HEK293 (cell line): ENCODE results near the gene DRICH1.
"Not testable (repeated sequence)": the region's sequence is repeated elsewhere in the genome, so short reads cannot be mapped to it uniquely, and the experiment has no call there.

Experiments used
- CTCF ChIA-PET: fragments of 350-600 bp; formaldehyde crosslinking; extraction: SDS; loops from one replicate; lab custom pipeline; 2021; ENCODE audit warnings: antibody characterized with exemption; lab: Yijun Ruan, JAX
- POLR2A ChIA-PET: fragments of 300-600 bp; formaldehyde crosslinking; extraction: SDS; loops from one replicate; lab custom pipeline; 2020; ENCODE audit warnings: antibody characterized with exemption, inconsistent platforms; lab: Yijun Ruan, JAX
- H3K27ac ChIP-seq: fragments of 200-500 bp; sonication (Bioruptor generic); 2 replicates; pipeline ENCODE4 v1.5.1; 2014; ENCODE audit warnings: low read depth, low read length, control low read depth, inconsistent platforms; ENCODE audit errors: extremely low read depth
- H3K36me3 ChIP-seq, 2 experiments: fragments of 200-500 bp in 1 of 2; sonication (Bioruptor generic) in 1 of 2; 1 replicate in 1 of 2; 2 replicates in 1 of 2; pipeline ENCODE4 v1.5.1; 2014 to 2017; ENCODE audit warnings: inconsistent platforms in 2 of 2, low read length in 2 of 2; ENCODE audit not compliant: control insufficient read depth in 2 of 2, insufficient read depth in 1 of 2
- H3K4me1 ChIP-seq: fragments of 200-500 bp; sonication (Bioruptor generic); 2 replicates; pipeline ENCODE4 v1.5.1; 2014; ENCODE audit warnings: mild to moderate bottlenecking, low read length, inconsistent platforms; ENCODE audit not compliant: control insufficient read depth, insufficient read depth
- H3K4me3 ChIP-seq: 2 replicates; pipeline ENCODE4 v1.5.1; 2011; ENCODE audit warnings: low read depth, mild to moderate bottlenecking, control low read depth, low read length, moderate library complexity
- H3K9me3 ChIP-seq: fragments of 200-500 bp; sonication (Bioruptor generic); 2 replicates; pipeline ENCODE4 v1.5.1; 2014; ENCODE audit warnings: low read depth, low read length, inconsistent platforms; ENCODE audit not compliant: control insufficient read depth, insufficient read depth
- GLIS1 ChIP-seq: fragments of 450-650 bp; formaldehyde crosslinking; IDR thresholded peaks from 2 replicates; pipeline ENCODE4 v1.5.1; 2016; ENCODE audit warnings: missing biosample characterization, missing genetic modification characterization
- IKZF3 ChIP-seq: fragments of 450-650 bp; IDR thresholded peaks from 2 replicates; pipeline ENCODE4 v1.5.0; 2018; ENCODE audit warnings: missing biosample characterization, mild to moderate bottlenecking, missing genetic modification characterization, moderate library complexity
- KLF1 ChIP-seq: fragments of 450-650 bp; formaldehyde crosslinking; IDR thresholded peaks from 2 replicates; pipeline ENCODE4 v1.5.1; 2016; ENCODE audit warnings: missing biosample characterization, missing genetic modification characterization
- MZF1 ChIP-seq: fragments of 450-650 bp; formaldehyde crosslinking; IDR thresholded peaks from 2 replicates; pipeline ENCODE4 v1.5.1; 2017; ENCODE audit warnings: missing biosample characterization, missing genetic modification characterization, borderline replicate concordance
- RBAK ChIP-seq: fragments of 450-650 bp; formaldehyde crosslinking; IDR thresholded peaks from 2 replicates; pipeline ENCODE4 v1.5.1; 2016; ENCODE audit warnings: missing biosample characterization, missing genetic modification characterization
- ZBTB48 ChIP-seq: fragments of 450-650 bp; formaldehyde crosslinking; IDR thresholded peaks from 2 replicates; pipeline ENCODE4 v1.5.1; 2016; ENCODE audit warnings: missing biosample characterization, missing genetic modification characterization
- ZIC2 ChIP-seq: fragments of 450-650 bp; formaldehyde crosslinking; IDR thresholded peaks from 2 replicates; pipeline ENCODE4 v1.5.1; 2016; ENCODE audit warnings: missing biosample characterization, missing genetic modification characterization
- ZNF223 ChIP-seq: fragments of 450-650 bp; formaldehyde crosslinking; IDR thresholded peaks from 2 replicates; pipeline ENCODE4 v1.5.1; 2016; ENCODE audit warnings: missing biosample characterization, missing genetic modification characterization
- ZNF23 ChIP-seq: fragments of 450-650 bp; formaldehyde crosslinking; IDR thresholded peaks from 2 replicates; pipeline ENCODE4 v1.5.1; 2016; ENCODE audit warnings: missing biosample characterization, missing genetic modification characterization, borderline replicate concordance
- ZNF266 ChIP-seq: fragments of 450-650 bp; formaldehyde crosslinking; IDR thresholded peaks from 2 replicates; pipeline ENCODE4 v1.5.1; 2016; ENCODE audit warnings: missing biosample characterization, missing genetic modification characterization, low read depth
- ZNF335 ChIP-seq: fragments of 450-650 bp; formaldehyde crosslinking; conservative IDR thresholded peaks from 2 replicates; pipeline ENCODE4 v1.5.1; 2016; ENCODE audit warnings: missing biosample characterization, missing genetic modification characterization
- ZNF404 ChIP-seq: fragments of 450-650 bp; formaldehyde crosslinking; IDR thresholded peaks from 2 replicates; pipeline ENCODE4 v1.5.1; 2017; ENCODE audit warnings: missing biosample characterization, missing genetic modification characterization
- ZNF549 ChIP-seq: fragments of 450-650 bp; IDR thresholded peaks from 2 replicates; pipeline ENCODE4 v1.5.1; 2018; ENCODE audit warnings: missing biosample characterization, missing genetic modification characterization, mild to moderate bottlenecking, inconsistent platforms, moderate library complexity
- ZNF561 ChIP-seq: fragments of 450-650 bp; IDR thresholded peaks from 2 replicates; pipeline ENCODE4 v1.5.1; 2018; ENCODE audit warnings: missing biosample characterization, missing genetic modification characterization, borderline replicate concordance
- ZNF600 ChIP-seq: fragments of 450-650 bp; formaldehyde crosslinking; IDR thresholded peaks from 2 replicates; pipeline ENCODE4 v1.5.1; 2016; ENCODE audit warnings: missing biosample characterization, missing genetic modification characterization
- ZNF76 ChIP-seq: fragments of 450-650 bp; formaldehyde crosslinking; IDR thresholded peaks from 2 replicates; pipeline ENCODE4; 2016; ENCODE audit warnings: low read depth, missing biosample characterization, missing genetic modification characterization, borderline replicate concordance
- ZNF777 ChIP-seq: fragments of 450-650 bp; formaldehyde crosslinking; IDR thresholded peaks from 2 replicates; pipeline ENCODE4 v1.5.1; 2017; ENCODE audit warnings: missing biosample characterization, missing genetic modification characterization, borderline replicate concordance
- ZNF830 ChIP-seq: fragments of 450-650 bp; IDR thresholded peaks from 2 replicates; pipeline ENCODE4 v1.5.0; 2018; ENCODE audit warnings: missing biosample characterization, missing genetic modification characterization, low read depth, mild to moderate bottlenecking, moderate library complexity
- ZNF843 ChIP-seq: fragments of 450-650 bp; formaldehyde crosslinking; IDR thresholded peaks from 2 replicates; pipeline ENCODE4 v1.5.1; 2016; ENCODE audit warnings: missing biosample characterization, missing genetic modification characterization
- TF ChIP-seq, protein P1 (sequence below): fragments of 450-650 bp; formaldehyde crosslinking; IDR thresholded peaks from 2 replicates; pipeline ENCODE4 v1.5.1; 2016; ENCODE audit warnings: missing biosample characterization, missing genetic modification characterization, low read depth
- TF ChIP-seq, protein P2 (sequence below): fragments of 450-650 bp; formaldehyde crosslinking; IDR thresholded peaks from 2 replicates; pipeline ENCODE4 v1.5.1; 2016; ENCODE audit warnings: missing biosample characterization, missing genetic modification characterization

The DRICH1 gene

DNA sequence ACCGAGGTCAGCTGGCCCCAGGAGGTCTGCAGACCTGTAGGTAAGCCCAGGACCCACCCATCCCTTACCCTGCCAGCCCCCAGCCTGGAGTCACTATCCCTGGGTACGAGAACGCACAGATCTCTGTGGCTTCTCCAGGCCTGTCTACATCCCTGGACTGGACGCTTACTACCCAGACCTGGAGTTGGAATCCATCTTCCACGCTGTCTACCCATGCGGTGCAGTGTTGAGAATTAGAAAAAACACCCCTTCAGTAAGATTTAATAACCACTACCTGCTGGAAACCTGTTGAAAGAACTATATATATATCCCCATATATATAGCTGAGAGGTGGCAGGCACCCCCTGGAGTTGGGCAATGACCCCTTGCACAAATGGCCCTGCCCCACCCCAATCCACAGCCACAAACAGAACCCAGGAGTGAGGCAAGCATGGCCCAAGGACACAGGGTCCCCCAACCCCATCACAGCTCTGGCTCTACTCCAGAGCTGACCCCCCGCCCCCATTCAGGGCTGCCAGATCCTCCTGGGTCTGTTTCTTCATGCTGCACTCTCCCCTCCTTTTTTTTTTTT lies 41.0 kb upstream of the DRICH1 start:
- CTCF ChIA-PET, result no interaction called here
- Histone ChIP-seq H3K4me1 (no peaks in the 10 kb centered on the region), H3K4me3 (no peak overlapping the region), H3K36me3 (peaks cover 0 to 32% of the 10 kb centered on the region in 2 experiments; a peak in 2 of 3 replicates), H3K27ac (no peak overlapping the region), H3K9me3 (no peaks in the 10 kb centered on the region)
- TF ChIP-seq ZNF549 (tag by site-specific recombination) (no peak), ZNF23 (no peak), ZNF76 (tag by site-specific recombination) (no peak), ZNF561 (tag by site-specific recombination) (no peak), ZNF600 (no peak), KLF1 (tag by site-specific recombination) (no peak), ZNF404 (no peak), MZF1 (no peak), ZNF777 (no peak), ZNF223 (tag by site-specific recombination) (no peak)
- TF ChIP-seq, protein P1, sequence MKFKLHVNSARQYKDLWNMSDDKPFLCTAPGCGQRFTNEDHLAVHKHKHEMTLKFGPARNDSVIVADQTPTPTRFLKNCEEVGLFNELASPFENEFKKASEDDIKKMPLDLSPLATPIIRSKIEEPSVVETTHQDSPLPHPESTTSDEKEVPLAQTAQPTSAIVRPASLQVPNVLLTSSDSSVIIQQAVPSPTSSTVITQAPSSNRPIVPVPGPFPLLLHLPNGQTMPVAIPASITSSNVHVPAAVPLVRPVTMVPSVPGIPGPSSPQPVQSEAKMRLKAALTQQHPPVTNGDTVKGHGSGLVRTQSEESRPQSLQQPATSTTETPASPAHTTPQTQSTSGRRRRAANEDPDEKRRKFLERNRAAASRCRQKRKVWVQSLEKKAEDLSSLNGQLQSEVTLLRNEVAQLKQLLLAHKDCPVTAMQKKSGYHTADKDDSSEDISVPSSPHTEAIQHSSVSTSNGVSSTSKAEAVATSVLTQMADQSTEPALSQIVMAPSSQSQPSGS (tag by site-specific recombination), result no peak
- TF ChIP-seq, all 188 proteins: peak for 0
- POLR2A ChIA-PET, result no interaction called here

DNA sequence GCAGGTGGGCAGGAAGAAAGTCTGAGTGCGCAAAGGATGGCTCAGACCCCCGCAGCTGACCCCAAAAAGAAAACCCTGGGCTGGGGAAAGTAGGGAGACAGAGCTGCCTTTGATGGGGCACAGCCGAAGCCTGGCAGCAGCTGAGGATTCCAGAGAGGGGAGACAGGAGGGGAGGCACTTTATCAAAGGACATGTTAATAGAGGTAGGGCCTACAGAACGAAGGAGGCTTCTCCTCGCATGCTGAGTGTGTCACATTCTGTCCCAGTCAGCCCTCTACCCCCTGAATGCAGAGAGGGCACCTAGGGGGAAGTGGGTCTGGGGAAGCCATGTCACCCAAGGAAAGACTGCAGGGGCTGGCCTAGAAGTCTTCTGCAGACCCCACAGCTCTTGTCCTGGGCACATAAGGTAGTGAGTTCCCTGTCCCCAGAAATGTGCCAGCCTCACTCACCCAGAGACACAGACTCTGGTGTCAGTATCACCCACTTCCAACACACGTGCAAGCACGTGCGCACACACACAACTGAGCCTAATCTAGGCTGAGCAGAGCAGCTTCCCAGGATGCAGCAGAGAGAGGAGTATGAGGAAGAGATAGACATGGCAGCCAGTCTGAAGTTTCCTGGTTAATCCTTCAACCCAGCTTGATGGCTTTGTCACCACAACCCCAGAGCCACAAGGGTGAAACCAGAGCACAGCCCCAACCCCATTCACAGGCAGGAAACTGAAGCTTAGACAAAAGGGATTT lies 40.4 kb upstream of the DRICH1 start:
- H3K27ac ChIP-seq, H3K4me3 ChIP-seq, CTCF ChIA-PET, H3K4me1 ChIP-seq, H3K9me3 ChIP-seq, POLR2A ChIA-PET: not testable (repeated sequence)
- peaks cover 0 to 28% of the 10 kb centered on the region in 2 experiments; a peak in 2 of 3 replicates for H3K36me3 ChIP-seq

DNA sequence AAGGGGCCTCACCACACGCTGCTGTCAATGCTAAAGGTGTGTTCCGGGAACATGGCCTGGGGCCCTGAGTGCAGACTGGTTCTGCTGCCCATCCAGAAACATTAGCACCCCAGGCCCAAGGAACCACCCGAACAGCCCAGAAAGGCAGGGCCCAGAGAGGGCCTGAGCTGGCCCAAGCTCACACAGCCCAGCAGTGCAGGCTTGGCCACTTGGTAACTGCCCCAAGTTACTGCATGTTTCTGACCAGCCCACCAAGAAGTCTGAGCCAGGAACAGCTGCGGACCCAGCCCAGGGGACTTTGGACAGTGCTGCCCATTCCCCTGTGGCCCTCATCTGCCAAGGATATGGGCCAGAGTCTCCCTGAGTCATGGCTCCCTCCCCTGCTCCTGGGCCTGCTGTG lies 39.3 kb upstream of the DRICH1 start:
- H3K4me1 ChIP-seq, POLR2A ChIA-PET, H3K9me3 ChIP-seq, H3K27ac ChIP-seq, CTCF ChIA-PET, H3K4me3 ChIP-seq: not testable (repeated sequence)
- peaks cover 0 to 21% of the 10 kb centered on the region in 2 experiments; a peak in 2 of 3 replicates for H3K36me3 ChIP-seq

DNA sequence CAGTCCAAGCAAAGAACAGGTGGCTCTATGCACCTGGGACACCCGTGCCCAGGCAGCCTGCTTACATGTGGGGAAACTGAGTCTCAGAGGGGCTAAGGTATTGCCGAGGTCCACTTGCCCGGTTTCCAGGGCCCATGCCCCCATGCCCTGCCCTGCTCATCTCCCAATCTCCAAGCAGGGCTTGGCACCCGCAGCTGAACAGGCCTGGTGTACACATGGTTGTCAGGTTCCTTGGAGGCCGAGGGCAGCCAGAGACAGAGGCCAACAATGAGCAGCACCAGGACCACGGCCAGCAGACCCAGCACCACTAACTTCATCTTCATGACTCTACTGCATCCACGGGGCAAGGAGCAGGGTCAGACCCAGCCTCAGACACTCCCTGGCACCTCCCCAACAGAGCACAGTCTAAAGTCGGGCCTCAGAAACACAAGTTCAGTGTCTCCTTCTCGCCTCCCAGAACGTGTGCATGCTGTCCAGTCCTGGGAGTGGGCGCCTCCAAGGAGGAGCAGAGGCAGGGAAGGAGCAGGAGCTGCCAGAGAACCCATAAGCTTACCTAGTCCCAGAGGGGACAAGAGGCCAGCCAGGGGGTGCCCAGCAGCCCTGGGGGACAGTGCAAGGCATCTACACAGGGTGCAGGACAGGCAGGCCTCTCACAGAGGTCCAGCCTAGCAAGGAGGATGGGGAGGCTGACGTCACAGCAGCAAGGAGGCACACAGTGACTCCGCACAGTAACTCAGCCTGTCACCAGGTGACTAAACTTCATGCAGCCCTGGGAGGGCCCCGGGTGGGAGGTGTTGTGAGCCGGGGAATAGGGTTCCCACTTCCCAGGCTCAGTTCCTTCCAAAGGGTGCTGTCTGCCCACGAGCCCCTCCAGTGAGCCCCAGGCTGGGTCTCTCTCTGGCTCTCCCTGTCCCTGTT lies 38.5 kb upstream of the DRICH1 start:
- no peaks in the 10 kb centered on the region for H3K9me3 ChIP-seq
- H3K27ac ChIP-seq, result no peak overlapping the region
- H3K36me3 ChIP-seq, result peaks cover 0 to 15% of the 10 kb centered on the region in 2 experiments; a peak in 2 of 3 replicates
- ChIA-PET POLR2A (no interaction called here), CTCF (no interaction called here)
- H3K4me1 ChIP-seq, result no peaks in the 10 kb centered on the region
- H3K4me3 ChIP-seq, result no peak overlapping the region
- TF ChIP-seq IKZF3 (tag by site-specific recombination), result no peak
- TF ChIP-seq ZIC2 (tag by site-specific recombination), result peak; percentile 35; the same call in 1 of the 2 replicates
- TF ChIP-seq ZNF335, result no peak
- no peak for TF ChIP-seq RBAK (tag by site-specific recombination)
- TF ChIP-seq GLIS1 (tag by site-specific recombination), result peak; percentile 77
- TF ChIP-seq ZBTB48 (tag by site-specific recombination), result no peak
- TF ChIP-seq, protein P2, sequence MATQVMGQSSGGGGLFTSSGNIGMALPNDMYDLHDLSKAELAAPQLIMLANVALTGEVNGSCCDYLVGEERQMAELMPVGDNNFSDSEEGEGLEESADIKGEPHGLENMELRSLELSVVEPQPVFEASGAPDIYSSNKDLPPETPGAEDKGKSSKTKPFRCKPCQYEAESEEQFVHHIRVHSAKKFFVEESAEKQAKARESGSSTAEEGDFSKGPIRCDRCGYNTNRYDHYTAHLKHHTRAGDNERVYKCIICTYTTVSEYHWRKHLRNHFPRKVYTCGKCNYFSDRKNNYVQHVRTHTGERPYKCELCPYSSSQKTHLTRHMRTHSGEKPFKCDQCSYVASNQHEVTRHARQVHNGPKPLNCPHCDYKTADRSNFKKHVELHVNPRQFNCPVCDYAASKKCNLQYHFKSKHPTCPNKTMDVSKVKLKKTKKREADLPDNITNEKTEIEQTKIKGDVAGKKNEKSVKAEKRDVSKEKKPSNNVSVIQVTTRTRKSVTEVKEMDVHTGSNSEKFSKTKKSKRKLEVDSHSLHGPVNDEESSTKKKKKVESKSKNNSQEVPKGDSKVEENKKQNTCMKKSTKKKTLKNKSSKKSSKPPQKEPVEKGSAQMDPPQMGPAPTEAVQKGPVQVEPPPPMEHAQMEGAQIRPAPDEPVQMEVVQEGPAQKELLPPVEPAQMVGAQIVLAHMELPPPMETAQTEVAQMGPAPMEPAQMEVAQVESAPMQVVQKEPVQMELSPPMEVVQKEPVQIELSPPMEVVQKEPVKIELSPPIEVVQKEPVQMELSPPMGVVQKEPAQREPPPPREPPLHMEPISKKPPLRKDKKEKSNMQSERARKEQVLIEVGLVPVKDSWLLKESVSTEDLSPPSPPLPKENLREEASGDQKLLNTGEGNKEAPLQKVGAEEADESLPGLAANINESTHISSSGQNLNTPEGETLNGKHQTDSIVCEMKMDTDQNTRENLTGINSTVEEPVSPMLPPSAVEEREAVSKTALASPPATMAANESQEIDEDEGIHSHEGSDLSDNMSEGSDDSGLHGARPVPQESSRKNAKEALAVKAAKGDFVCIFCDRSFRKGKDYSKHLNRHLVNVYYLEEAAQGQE (tag by site-specific recombination), result peak; percentile 46; the same call in 1 of the 2 replicates
- no peak for TF ChIP-seq ZNF830
- no peak for TF ChIP-seq ZNF266 (tag by site-specific recombination)
- no peak for TF ChIP-seq ZNF843 (tag by site-specific recombination)
